ENCODE data around the gene MGST1. TPM values are rescaled to one million over a fixed set of nuclear protein-coding genes. Genes with fewer than 3 reads are reported as not detected.

The MGST1 gene
- total RNA-seq, 2 donors from 2014 or later = 120 to 132 TPM

DNA sequence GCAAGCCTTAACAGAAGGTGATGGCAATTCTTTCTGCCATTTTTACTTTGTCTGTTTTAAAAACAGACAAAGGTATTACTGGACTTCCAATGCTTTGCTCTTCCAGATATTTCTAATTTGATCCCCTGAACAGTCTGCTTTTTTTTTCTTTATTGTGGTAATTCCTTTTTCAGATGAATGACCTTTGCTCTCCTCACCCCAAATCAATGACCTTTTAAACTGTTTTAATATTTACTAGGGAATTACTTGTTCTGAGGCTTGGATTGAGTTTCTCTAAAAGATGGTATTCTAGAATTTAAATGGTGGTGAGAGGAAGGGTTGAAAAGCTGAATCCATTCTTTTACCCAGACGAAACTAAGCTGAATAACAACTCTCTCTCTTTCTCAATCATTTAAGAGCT, 2.3 kb upstream of the MGST1 start:
- H3K36me3 ChIP-seq (replicated peaks in 1 of 2; ENCODE audit: insufficient read depth in 1 of 2, low read depth in 2 of 2) = no peaks in the 10 kb centered on the region
- H3K9me3 ChIP-seq = no peaks in the 10 kb centered on the region
- DNase-seq (no peak), ATAC-seq (no peak)
- no peak overlapping the region for H3K27ac ChIP-seq
- no peak overlapping the region for H3K4me3 ChIP-seq
- TF ChIP-seq, protein P1, sequence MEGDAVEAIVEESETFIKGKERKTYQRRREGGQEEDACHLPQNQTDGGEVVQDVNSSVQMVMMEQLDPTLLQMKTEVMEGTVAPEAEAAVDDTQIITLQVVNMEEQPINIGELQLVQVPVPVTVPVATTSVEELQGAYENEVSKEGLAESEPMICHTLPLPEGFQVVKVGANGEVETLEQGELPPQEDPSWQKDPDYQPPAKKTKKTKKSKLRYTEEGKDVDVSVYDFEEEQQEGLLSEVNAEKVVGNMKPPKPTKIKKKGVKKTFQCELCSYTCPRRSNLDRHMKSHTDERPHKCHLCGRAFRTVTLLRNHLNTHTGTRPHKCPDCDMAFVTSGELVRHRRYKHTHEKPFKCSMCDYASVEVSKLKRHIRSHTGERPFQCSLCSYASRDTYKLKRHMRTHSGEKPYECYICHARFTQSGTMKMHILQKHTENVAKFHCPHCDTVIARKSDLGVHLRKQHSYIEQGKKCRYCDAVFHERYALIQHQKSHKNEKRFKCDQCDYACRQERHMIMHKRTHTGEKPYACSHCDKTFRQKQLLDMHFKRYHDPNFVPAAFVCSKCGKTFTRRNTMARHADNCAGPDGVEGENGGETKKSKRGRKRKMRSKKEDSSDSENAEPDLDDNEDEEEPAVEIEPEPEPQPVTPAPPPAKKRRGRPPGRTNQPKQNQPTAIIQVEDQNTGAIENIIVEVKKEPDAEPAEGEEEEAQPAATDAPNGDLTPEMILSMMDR (IDR thresholded peaks at IDR 0.05) = no peak
- no peak for TF ChIP-seq POLR2A (IDR thresholded peaks at IDR 0.05)
- peaks cover 18% of the 10 kb centered on the region for H3K4me1 ChIP-seq
- no peaks in the 10 kb centered on the region for H3K27me3 ChIP-seq
- intact Hi-C loops (cut with DNase I) = no loop called here
- 91 to 100% methylated on average over 1 of the region's 1 CpG for WGBS, 2 donors

DNA sequence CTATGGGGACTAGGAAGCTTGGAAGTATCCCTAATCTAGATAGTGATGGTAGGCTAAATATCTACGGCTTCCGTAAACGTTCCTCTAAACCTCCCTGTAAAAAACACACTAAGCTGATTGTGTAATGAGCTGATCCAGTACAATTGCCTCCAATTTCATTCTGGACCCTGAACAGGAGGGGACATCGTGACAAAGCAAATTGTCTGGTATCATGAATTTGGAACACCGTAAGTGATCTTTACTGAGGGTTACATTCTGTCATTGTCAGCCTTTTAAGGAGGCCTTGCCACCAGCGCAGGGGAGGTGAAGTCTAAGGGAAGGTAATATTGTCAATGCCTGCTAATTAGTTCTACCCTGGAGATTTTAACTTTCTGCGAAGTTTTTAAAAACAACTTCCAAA, 487 bp upstream of the MGST1 start:
- Histone ChIP-seq H3K9me3 (no peaks in the 10 kb centered on the region), H3K36me3 (replicated peaks in 1 of 2; ENCODE audit: insufficient read depth in 1 of 2, low read depth in 2 of 2) (no peaks in the 10 kb centered on the region), H3K27ac (peak overlapping the region; percentile 70 to 84 (median 80)), H3K4me3 (no peak overlapping the region), H3K4me1 (peaks cover 35% of the 10 kb centered on the region), H3K27me3 (no peaks in the 10 kb centered on the region)
- no peak for ATAC-seq
- TF ChIP-seq, protein P1 (IDR thresholded peaks at IDR 0.05) = no peak
- no peak for TF ChIP-seq POLR2A (IDR thresholded peaks at IDR 0.05)
- no peak for DNase-seq
- intact Hi-C loops (cut with DNase I) = no loop called here
- 30 to 41% methylated on average over 7 of the region's 7 CpGs for WGBS, 2 donors

DNA sequence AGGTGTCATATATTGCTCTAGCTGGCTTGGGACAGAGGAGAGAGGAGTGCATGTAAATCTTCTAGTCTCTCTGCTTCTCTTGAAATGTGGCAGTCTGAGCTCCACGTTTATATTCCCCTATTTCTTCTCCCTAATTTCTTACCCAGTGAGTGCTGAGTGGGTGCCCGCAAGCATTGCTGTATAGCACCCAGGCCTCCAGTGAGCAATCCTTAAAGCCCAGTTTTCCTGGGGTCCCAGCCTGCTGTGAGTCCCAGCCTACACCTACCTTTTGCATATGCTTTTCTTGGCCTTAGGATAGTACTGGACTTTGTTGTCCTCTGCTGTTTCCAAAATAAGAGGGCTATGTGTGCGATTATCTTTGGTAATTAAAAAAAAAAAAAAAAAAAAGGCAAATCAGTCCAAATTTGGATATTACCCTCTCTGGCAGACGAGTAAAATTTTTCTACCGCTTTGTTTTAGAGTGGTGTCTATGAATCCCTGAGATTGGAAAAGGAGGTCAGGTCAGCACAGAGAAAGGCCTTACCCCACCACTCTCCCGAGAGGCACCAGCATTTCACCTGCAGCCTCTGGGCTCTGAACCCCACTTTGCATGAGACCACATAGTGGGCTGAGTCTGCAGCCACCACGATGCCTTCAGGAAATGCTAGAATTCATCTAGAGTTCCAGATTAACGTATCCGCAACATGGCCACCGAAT, 1.1 kb downstream of the MGST1 start:
- DNase-seq = peak in 1 of 4 donors; percentile 16
- Histone ChIP-seq H3K36me3 (replicated peaks in 1 of 2; ENCODE audit: insufficient read depth in 1 of 2, low read depth in 2 of 2) (no peaks in the 10 kb centered on the region), H3K27ac (peak overlapping the region; percentile 70 to 84 (median 80)), H3K4me1 (peaks cover 35% of the 10 kb centered on the region), H3K27me3 (no peaks in the 10 kb centered on the region), H3K4me3 (peak overlapping the region in 1 of 2 donors; percentile 18), H3K9me3 (no peaks in the 10 kb centered on the region)
- peak; percentile 4 for ATAC-seq
- intact Hi-C loops (cut with DNase I) = no loop called here
- WGBS, 2 donors = 32 to 44% methylated on average over 10 of the region's 10 CpGs
- TF ChIP-seq, protein P1 (IDR thresholded peaks at IDR 0.05) = no peak
- no peak for TF ChIP-seq POLR2A (IDR thresholded peaks at IDR 0.05)

DNA sequence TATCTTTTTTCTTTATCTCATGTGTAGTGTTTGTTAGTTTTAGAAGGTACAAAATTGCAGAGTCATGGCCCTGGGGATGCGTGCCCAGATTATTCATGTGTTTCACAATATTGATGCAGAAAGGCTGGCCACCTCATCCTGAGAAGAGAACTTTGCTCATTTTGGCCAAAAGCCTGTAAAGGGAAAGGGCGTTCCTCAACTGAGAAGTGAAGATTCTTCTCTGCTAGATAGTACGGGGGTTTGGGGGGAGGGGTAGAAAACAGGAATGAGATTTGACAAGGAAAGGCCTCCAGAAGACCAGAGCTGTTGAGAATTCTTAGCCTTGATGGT, 1.7 kb downstream of the MGST1 start:
- DNase-seq = peak; percentile 76 to 91 (median 84)
- WGBS, 2 donors = 36 to 38% methylated on average over 3 of the region's 3 CpGs
- H3K36me3 ChIP-seq (replicated peaks in 1 of 2; ENCODE audit: insufficient read depth in 1 of 2, low read depth in 2 of 2) = no peaks in the 10 kb centered on the region
- no peaks in the 10 kb centered on the region for H3K9me3 ChIP-seq
- peak overlapping the region in 3 of 4 donors; percentile 77 to 84 (median 83) for H3K27ac ChIP-seq
- peak; percentile 79 for ATAC-seq
- H3K4me3 ChIP-seq = no peak overlapping the region
- intact Hi-C loops (cut with DNase I) = no loop called here
- H3K27me3 ChIP-seq = no peaks in the 10 kb centered on the region
- TF ChIP-seq, protein P1 (IDR thresholded peaks at IDR 0.05) = no peak
- no peak for TF ChIP-seq POLR2A (IDR thresholded peaks at IDR 0.05)
- peaks cover 35% of the 10 kb centered on the region for H3K4me1 ChIP-seq

DNA sequence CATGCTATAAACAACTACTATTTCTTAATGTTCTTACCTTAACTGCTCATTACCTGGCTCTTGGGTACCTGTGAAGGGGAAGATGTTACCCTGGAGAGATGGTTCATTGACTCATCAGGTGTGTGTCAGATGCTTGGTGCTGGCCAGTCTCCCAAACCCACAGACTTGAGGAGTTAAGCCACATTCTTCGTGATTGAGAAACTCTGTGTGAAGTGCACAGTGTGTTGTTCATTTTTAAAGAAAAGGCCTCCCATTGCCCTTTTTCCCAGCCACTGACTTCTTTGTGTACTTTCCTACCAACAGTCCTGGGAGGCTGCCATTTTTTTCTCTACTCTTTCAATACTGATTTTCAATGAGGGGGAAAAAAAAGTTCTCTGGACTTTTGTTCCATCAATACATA, 3.2 kb downstream of the MGST1 start:
- ATAC-seq (peak; percentile 16), DNase-seq (peak; percentile 39 to 67 (median 64))
- Histone ChIP-seq H3K36me3 (replicated peaks in 1 of 2; ENCODE audit: insufficient read depth in 1 of 2, low read depth in 2 of 2) (no peaks in the 10 kb centered on the region), H3K4me1 (peaks cover 35% of the 10 kb centered on the region), H3K27me3 (no peaks in the 10 kb centered on the region), H3K9me3 (no peaks in the 10 kb centered on the region), H3K4me3 (no peak overlapping the region), H3K27ac (peak overlapping the region in 1 of 4 donors; percentile 37)
- WGBS, 2 donors = 0 to 22% methylated on average over 1 of the region's 1 CpG
- intact Hi-C loops (cut with DNase I) = no loop called here
- TF ChIP-seq POLR2A (IDR thresholded peaks at IDR 0.05) = no peak
- TF ChIP-seq, protein P1 (IDR thresholded peaks at IDR 0.05) = no peak

Data from body of pancreas (tissue), 4 donors.